IMR-90 (cell line): ENCODE measurements around the gene UQCC5. TPM values are rescaled to one million over a fixed set of nuclear protein-coding genes. Genes with fewer than 3 reads are reported as not detected.

Experiments used
- ATAC-seq: fragments of 200-7000 bp; cut with Tn5 transposase; 2 replicates; pipeline ENCODE4 v1.9.1; 2020; ENCODE audit warnings: low read depth, mild to moderate bottlenecking, moderate library complexity
- BruUV-seq: library from RNA; stranded (reverse); fragments of 400-500 nt; replicated peaks from 2 replicates; lab custom pipeline; 2021; lab: Mats Ljungman, UMichigan
- CTCF ChIA-PET: fragments of 300-600 bp; formaldehyde crosslinking; extraction: SDS; loops from one replicate; lab custom pipeline; 2021; ENCODE audit warnings: antibody characterized with exemption; lab: Yijun Ruan, JAX
- POLR2A ChIA-PET: fragments of 300-600 bp; sonication (Branson Sonifier 250); formaldehyde crosslinking; loops from one replicate; lab custom pipeline; 2022; ENCODE audit warnings: antibody characterized with exemption; ENCODE audit not compliant: unreplicated experiment; lab: Charles Lee
- DNase-seq: peaks from one replicate; pipeline ENCODE4 v3.0.0; 2013
- H2AFZ ChIP-seq: replicated peaks from 2 replicates; pipeline ENCODE3; 2013; ENCODE audit warnings: low read length, mild to moderate bottlenecking; ENCODE audit not compliant: poor library complexity
- H2AK5ac ChIP-seq: 2 replicates; pipeline ENCODE4 v1.6.1; 2013; ENCODE audit warnings: low read depth, low read length, inconsistent platforms
- H2AK9ac ChIP-seq: replicated peaks from 2 replicates; pipeline ENCODE3; 2013; ENCODE audit warnings: mild to moderate bottlenecking, low read depth, low read length, moderate library complexity; ENCODE audit not compliant: poor library complexity
- H2BK120ac ChIP-seq: 2 replicates; pipeline ENCODE4 v1.6.1; 2013; ENCODE audit warnings: low read depth, low read length, inconsistent platforms
- H2BK15ac ChIP-seq: 3 replicates; pipeline ENCODE4 v1.6.1; 2013; ENCODE audit warnings: low read depth, low read length, inconsistent platforms
- H2BK20ac ChIP-seq: 2 replicates; pipeline ENCODE4 v1.6.1; 2013; ENCODE audit warnings: low read depth, mild to moderate bottlenecking, inconsistent platforms, low read length, moderate library complexity
- H2BK5ac ChIP-seq: 2 replicates; pipeline ENCODE4 v1.6.1; 2013; ENCODE audit warnings: mild to moderate bottlenecking, low read depth, low read length, inconsistent platforms; ENCODE audit not compliant: poor library complexity, severe bottlenecking
- H3K14ac ChIP-seq: replicated peaks from 2 replicates; pipeline ENCODE4 v1.6.1; 2013; ENCODE audit warnings: low read depth, low read length, inconsistent platforms
- H3K18ac ChIP-seq: 2 replicates; pipeline ENCODE4 v1.6.1; 2013; ENCODE audit warnings: low read depth, low read length, control low read depth
- H3K23ac ChIP-seq: 2 replicates; pipeline ENCODE4 v1.6.1; 2013; ENCODE audit warnings: low read depth, low read length, inconsistent platforms
- H3K27ac ChIP-seq: 2 replicates; pipeline ENCODE4 v1.5.1; 2013; ENCODE audit warnings: mild to moderate bottlenecking, control low read depth, low read length; ENCODE audit not compliant: insufficient read depth
- H3K27me3 ChIP-seq: 2 replicates; pipeline ENCODE4 v1.6.1; 2013; ENCODE audit warnings: low read length; ENCODE audit not compliant: control insufficient read depth, insufficient read depth
- H3K36me3 ChIP-seq: 2 replicates; pipeline ENCODE4 v1.6.1; 2013; ENCODE audit warnings: low read length, mixed read lengths; ENCODE audit not compliant: control insufficient read depth, insufficient read depth
- H3K4ac ChIP-seq: 2 replicates; pipeline ENCODE4 v1.6.1; 2013; ENCODE audit warnings: low read depth, low read length, inconsistent platforms
- H3K4me1 ChIP-seq: 2 replicates; pipeline ENCODE4 v1.6.1; 2013; ENCODE audit warnings: low read length, mixed read lengths; ENCODE audit not compliant: control insufficient read depth, insufficient read depth
- H3K4me2 ChIP-seq: 2 replicates; pipeline ENCODE4 v1.6.1; 2013; ENCODE audit warnings: low read depth, mild to moderate bottlenecking, control low read depth, low read length, moderate library complexity
- H3K4me3 ChIP-seq: 2 replicates; pipeline ENCODE4 v1.5.1; 2013; ENCODE audit warnings: low read depth, mild to moderate bottlenecking, control low read depth, low read length, moderate library complexity; ENCODE audit not compliant: insufficient read depth
- H3K56ac ChIP-seq: 2 replicates; pipeline ENCODE4 v1.6.1; 2013; ENCODE audit warnings: low read length, inconsistent platforms; ENCODE audit not compliant: insufficient read depth; ENCODE audit errors: extremely low read depth
- H3K79me1 ChIP-seq, 2 experiments: 2 replicates each; pipeline ENCODE4 v1.6.1; 2013; ENCODE audit warnings: low read length in 2 of 2, inconsistent platforms in 1 of 2, low read depth in 1 of 2
- H3K9ac ChIP-seq: 2 replicates; pipeline ENCODE4 v1.6.1; 2013; ENCODE audit warnings: low read depth, low read length, control low read depth
- H3K9me1 ChIP-seq: 2 replicates; pipeline ENCODE4 v1.6.1; 2013; ENCODE audit warnings: low read length, inconsistent platforms; ENCODE audit not compliant: insufficient read depth
- H3K9me3 ChIP-seq: 2 replicates; pipeline ENCODE4 v1.6.1; 2013; ENCODE audit warnings: low read length; ENCODE audit not compliant: control insufficient read depth, insufficient read depth
- H4K20me1 ChIP-seq: 2 replicates; pipeline ENCODE4 v1.6.1; 2013; ENCODE audit warnings: low read length, inconsistent platforms; ENCODE audit not compliant: insufficient read depth
- H4K5ac ChIP-seq: 2 replicates; pipeline ENCODE4 v1.6.1; 2013; ENCODE audit warnings: mild to moderate bottlenecking, low read depth, low read length, control low read depth
- H4K8ac ChIP-seq, 2 experiments: 2 replicates each; pipeline ENCODE4 v1.6.1; 2013; ENCODE audit warnings: low read depth in 2 of 2, low read length in 2 of 2, control low read depth in 1 of 2, inconsistent platforms in 1 of 2
- H4K91ac ChIP-seq: 2 replicates; pipeline ENCODE4 v1.6.1; 2013; ENCODE audit warnings: low read depth, low read length, inconsistent platforms; ENCODE audit not compliant: insufficient read depth
- CEBPB ChIP-seq: IDR thresholded peaks from 2 replicates; pipeline ENCODE4 v1.6.1; 2012; ENCODE audit warnings: low read depth, low read length, improper control_type of control experiment
- CHD1 ChIP-seq: IDR thresholded peaks from 2 replicates; pipeline ENCODE4 v1.6.1; 2012; ENCODE audit warnings: low read depth, low read length, improper control_type of control experiment
- MAFK ChIP-seq: IDR thresholded peaks from 2 replicates; pipeline ENCODE4 v1.6.1; 2012; ENCODE audit warnings: low read depth, low read length, improper control_type of control experiment
- MAZ ChIP-seq: IDR thresholded peaks from 2 replicates; pipeline ENCODE4 v1.6.1; 2012; ENCODE audit warnings: low read depth, mild to moderate bottlenecking, low read length, improper control_type of control experiment, moderate library complexity, borderline replicate concordance
- RAD21 ChIP-seq: IDR thresholded peaks from 2 replicates; pipeline ENCODE4 v1.6.1; 2012; ENCODE audit warnings: low read length, improper control_type of control experiment
- RCOR1 ChIP-seq: IDR thresholded peaks from 2 replicates; pipeline ENCODE4 v1.6.1; 2012; ENCODE audit warnings: mild to moderate bottlenecking, low read length, improper control_type of control experiment; ENCODE audit not compliant: insufficient replicate concordance
- WGBS, 2 experiments: methylation state at CpG; one replicate each; pipeline versions ENCODE4 v1.1.5 to v1.1.7; 2013; ENCODE audit warnings: missing lambda C conversion rate in 2 of 2; ENCODE audit not compliant: insufficient read length in 1 of 2; ENCODE audit errors: extremely low coverage in 2 of 2; 5-methylcytosine and 5-hydroxymethylcytosine counted together
- dilution Hi-C: fragments of 300-500 bp; cut with HindIII; formaldehyde crosslinking; loops from one replicate; pipeline ENCODE4 v1.14.3; 2018; ENCODE audit warnings: low sequenced_read_pairs; ENCODE audit not compliant: unreplicated experiment
- in situ Hi-C: fragments of 300-500 bp; cut with MboI; formaldehyde crosslinking; loops from 3 replicates; pipeline ENCODE4 v1.14.3; 2019; ENCODE audit warnings: low sequenced_read_pairs, inconsistent platforms, mixed read lengths
- intact Hi-C: fragments of 100-400 bp; cut with micrococcal nuclease; formaldehyde crosslinking; loops from 2 replicates; pipeline ENCODE4 v1.10.0; 2022
- polyA plus RNA-seq, 3 experiments: library from polyadenylated mRNA; depleted of rRNA; stranded (reverse); fragments of >200 nt; gene quantifications; 2 replicates each; pipeline ENCODE4 v1.2.3, GENCODE V29; 2012; ENCODE audit warnings: low replicate concordance in 1 of 3
- total RNA-seq: library from RNA; depleted of rRNA; stranded (reverse); fragments of >200 nt; gene quantifications from 2 replicates; pipeline ENCODE4 v1.2.3, GENCODE V29; 2012
- TF ChIP-seq, protein P1 (sequence below): fragments of 150-350 bp; IDR thresholded peaks from 2 replicates; pipeline ENCODE4 v1.6.1; 2017; ENCODE audit warnings: mild to moderate bottlenecking, antibody characterized with exemption, low read length, low read depth
- TF ChIP-seq, protein P2 (sequence below): fragments of 150-350 bp; IDR thresholded peaks from 2 replicates; pipeline ENCODE4 v1.6.1; 2016; ENCODE audit warnings: low read depth, mild to moderate bottlenecking, low read length, moderate library complexity, borderline replicate concordance
- TF ChIP-seq, protein P3 (sequence below): conservative IDR thresholded peaks from 2 replicates; pipeline ENCODE4 v1.5.1; 2012; ENCODE audit warnings: mild to moderate bottlenecking, low read depth, low read length, improper control_type of control experiment

The UQCC5 gene
- total and polyA plus RNA-seq, 2 of the 4 experiments (the other 2 are of a cell fraction), result 1.1 to 16.9 TPM

DNA sequence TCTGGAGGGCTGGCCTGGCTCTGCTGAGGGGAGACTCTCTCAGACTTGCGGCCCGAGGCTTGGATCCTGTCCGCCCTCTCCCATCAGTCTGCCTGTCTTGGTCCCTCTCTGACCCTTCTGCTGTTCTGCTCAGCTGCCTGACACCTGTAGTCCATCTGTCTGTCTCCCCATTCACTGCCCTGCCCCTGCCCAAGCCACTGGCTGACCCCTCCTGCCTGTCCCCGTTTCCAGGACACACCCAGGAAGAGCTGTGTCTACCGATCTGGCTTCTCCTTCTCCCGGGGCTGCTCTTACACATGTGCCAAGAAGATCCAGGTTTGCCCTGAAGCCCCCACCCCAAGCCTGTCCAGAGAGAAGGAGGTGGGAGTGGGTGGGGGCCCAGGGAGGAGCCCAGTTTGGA is 21.2 kb upstream of the UQCC5 start:
- H3K4ac ChIP-seq, result no peak overlapping the region
- WGBS, 2 experiments, result 41% methylated on average over 3 of the region's 6 CpGs; no CpG with 5 or more reads in 1 of the 2 experiments
- no peaks in the 10 kb centered on the region; the same call in 1 of the 2 replicates for H4K20me1 ChIP-seq
- no peak overlapping the region for H3K18ac ChIP-seq
- TF ChIP-seq, protein P1, sequence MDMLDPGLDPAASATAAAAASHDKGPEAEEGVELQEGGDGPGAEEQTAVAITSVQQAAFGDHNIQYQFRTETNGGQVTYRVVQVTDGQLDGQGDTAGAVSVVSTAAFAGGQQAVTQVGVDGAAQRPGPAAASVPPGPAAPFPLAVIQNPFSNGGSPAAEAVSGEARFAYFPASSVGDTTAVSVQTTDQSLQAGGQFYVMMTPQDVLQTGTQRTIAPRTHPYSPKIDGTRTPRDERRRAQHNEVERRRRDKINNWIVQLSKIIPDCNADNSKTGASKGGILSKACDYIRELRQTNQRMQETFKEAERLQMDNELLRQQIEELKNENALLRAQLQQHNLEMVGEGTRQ, result no peak
- TF ChIP-seq RAD21 (no peak), CEBPB (no peak), MAFK (no peak), MAZ (no peak), RCOR1 (no peak), CHD1 (no peak)
- TF ChIP-seq, protein P2, sequence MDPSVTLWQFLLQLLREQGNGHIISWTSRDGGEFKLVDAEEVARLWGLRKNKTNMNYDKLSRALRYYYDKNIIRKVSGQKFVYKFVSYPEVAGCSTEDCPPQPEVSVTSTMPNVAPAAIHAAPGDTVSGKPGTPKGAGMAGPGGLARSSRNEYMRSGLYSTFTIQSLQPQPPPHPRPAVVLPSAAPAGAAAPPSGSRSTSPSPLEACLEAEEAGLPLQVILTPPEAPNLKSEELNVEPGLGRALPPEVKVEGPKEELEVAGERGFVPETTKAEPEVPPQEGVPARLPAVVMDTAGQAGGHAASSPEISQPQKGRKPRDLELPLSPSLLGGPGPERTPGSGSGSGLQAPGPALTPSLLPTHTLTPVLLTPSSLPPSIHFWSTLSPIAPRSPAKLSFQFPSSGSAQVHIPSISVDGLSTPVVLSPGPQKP, result no peak
- TF ChIP-seq, protein P3, sequence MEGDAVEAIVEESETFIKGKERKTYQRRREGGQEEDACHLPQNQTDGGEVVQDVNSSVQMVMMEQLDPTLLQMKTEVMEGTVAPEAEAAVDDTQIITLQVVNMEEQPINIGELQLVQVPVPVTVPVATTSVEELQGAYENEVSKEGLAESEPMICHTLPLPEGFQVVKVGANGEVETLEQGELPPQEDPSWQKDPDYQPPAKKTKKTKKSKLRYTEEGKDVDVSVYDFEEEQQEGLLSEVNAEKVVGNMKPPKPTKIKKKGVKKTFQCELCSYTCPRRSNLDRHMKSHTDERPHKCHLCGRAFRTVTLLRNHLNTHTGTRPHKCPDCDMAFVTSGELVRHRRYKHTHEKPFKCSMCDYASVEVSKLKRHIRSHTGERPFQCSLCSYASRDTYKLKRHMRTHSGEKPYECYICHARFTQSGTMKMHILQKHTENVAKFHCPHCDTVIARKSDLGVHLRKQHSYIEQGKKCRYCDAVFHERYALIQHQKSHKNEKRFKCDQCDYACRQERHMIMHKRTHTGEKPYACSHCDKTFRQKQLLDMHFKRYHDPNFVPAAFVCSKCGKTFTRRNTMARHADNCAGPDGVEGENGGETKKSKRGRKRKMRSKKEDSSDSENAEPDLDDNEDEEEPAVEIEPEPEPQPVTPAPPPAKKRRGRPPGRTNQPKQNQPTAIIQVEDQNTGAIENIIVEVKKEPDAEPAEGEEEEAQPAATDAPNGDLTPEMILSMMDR, result no peak
- no peaks in the 10 kb centered on the region for H3K36me3 ChIP-seq
- H2BK5ac ChIP-seq, result no peak overlapping the region
- in situ Hi-C loops (no loop called here), intact Hi-C loops (no loop called here), dilution Hi-C loops (no loop called here)
- H3K14ac ChIP-seq, result no peak overlapping the region
- peaks cover 1% of the 10 kb centered on the region; the same call in 1 of the 2 replicates for H3K4me1 ChIP-seq
- no peak overlapping the region for H3K27ac ChIP-seq
- H3K9ac ChIP-seq, result no peak overlapping the region
- BruUV-seq, result no TSS peak
- no peak overlapping the region for H2AK9ac ChIP-seq
- no peaks in the 10 kb centered on the region for H3K9me3 ChIP-seq
- H2AK5ac ChIP-seq, result no peak overlapping the region
- no peak overlapping the region for H2BK120ac ChIP-seq
- no peaks in the 10 kb centered on the region for H3K9me1 ChIP-seq
- no peak overlapping the region for H3K4me2 ChIP-seq
- no peaks in the 10 kb centered on the region for H3K79me1 ChIP-seq
- ChIA-PET CTCF (no interaction called here), POLR2A (no interaction called here)
- H2AFZ ChIP-seq, result no peak overlapping the region
- DNase-seq, result no peak
- no peak overlapping the region for H4K8ac ChIP-seq
- H3K4me3 ChIP-seq, result no peak overlapping the region
- H3K56ac ChIP-seq, result no peak overlapping the region
- H2BK20ac ChIP-seq, result no peak overlapping the region
- H3K23ac ChIP-seq, result no peak overlapping the region
- peaks cover 48% of the 10 kb centered on the region for H3K27me3 ChIP-seq
- H2BK15ac ChIP-seq, result no peak overlapping the region
- H4K91ac ChIP-seq, result no peak overlapping the region
- ATAC-seq, result no peak
- H4K5ac ChIP-seq, result no peak overlapping the region
